Stimulated activated CD4-positive, alpha-beta T cell treated with anti-CD3 and anti-CD28 coated beads, Interleukin-12 subunit alpha, Interleukin-12 subunit beta, amount 100 ng/mL, for 48 hours (primary cell): ENCODE results near the gene TRAK2.
"Not testable (repeated sequence)": the region's sequence is repeated elsewhere in the genome, so short reads cannot be mapped to it uniquely, and the experiment has no call there.

Experiments
- DNase-seq, 3 donors: peaks; one replicate each; pipeline ENCODE4 v3.0.0-alpha.2; 2020; ENCODE audit warnings: low read depth in 2 of 3, low spot score in 1 of 3

The TRAK2 gene

GRCh38 chr2:201419057-201419635 lies 32.1 kb downstream of the TRAK2 start:
- no peak for DNase-seq

DNA sequence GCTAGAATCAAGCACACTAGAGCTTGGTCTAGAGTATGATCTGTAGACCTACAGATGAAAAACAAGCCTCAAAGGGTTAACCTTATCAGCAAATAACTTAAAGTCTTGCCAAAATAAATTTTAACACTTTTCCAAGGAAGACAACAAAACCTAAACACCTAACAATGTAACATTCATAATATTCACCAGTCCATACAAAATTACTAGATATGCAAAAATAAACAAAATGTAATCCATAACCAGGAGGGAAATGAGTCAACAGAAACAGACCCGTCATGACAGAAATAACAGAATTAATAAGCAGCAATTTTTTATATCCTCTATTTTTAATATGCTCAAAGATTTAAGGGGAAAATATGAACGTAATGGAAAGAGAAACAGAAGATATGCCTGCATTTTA lies 36.1 kb downstream of the TRAK2 start:
- no peak for DNase-seq

- DNase-seq = no peak
These were observed 36.9 kb downstream of the TRAK2 start for GRCh38 chr2:201414099-201415023.

GRCh38 chr2:201413552-201413951 lies 37.7 kb downstream of the TRAK2 start:
- no peak for DNase-seq

DNA sequence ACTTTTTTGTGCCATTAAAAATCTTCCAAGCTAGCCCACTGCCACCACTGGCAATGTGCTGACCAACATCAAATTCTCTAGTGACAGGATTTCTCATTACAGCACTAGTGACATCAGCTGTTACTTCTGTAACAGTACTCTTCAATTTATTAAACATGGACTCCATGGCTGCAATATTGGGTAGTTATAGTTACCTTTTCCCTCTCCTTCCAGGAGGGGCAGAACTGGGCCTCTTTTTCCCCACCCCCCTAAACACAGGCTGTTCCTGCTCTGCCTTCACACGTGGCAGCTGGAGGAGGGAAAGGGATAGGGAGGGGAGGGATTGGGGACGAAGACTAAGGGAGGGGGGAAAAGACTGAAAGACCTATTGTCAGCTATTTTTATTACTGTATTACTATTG lies 38.1 kb downstream of the TRAK2 start:
- no peak for DNase-seq

GRCh38 chr2:201411421-201411820 lies 39.8 kb downstream of the TRAK2 start:
- no peak for DNase-seq

DNA sequence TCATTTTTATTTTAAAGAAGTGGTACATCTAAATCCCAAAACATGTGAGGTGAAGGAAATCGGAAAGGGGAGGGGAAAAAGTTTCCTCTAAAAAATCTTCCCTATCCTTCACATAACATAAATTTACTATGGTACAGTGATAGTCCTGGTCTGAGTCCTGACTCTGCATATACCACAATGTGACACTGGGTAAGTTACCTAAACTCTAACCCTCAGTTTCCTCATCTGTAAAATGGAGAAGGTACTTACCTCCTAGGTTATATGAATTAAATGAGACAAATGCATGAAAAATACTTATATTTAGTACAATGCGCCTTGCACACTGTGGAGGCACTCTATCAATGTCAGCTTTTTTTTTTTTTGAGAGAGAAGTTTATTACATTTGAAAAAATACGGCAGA lies 42.3 kb downstream of the TRAK2 start:
- DNase-seq = no peak

- no peak for DNase-seq
These were observed 44.0 kb downstream of the TRAK2 start for GRCh38 chr2:201407265-201407664.

DNA sequence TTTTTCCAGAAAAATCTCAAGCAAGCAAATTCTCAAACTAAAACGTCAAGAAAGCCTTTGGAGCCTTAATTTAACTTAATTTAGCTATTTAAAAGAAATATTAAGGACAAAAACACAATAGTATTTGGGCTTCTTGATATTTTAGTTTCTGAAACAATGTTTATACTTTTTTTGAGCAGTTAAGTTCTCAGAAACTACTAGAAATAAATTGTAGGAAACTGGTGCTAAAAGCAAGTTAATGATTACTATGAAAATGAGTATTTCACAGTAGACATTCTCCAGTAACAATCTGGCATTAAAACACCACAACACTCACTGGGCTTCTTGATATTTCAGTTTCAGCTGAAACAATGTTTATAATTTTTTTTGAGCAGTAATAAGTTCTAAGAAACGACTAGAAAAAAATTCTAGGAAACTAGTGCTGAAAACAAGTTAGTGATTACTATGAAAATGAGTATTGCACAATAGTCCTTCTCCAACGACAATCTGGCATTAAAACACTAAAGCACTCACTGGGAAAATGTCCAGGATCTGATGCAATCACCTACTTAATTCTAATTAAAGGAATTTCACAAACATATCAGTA lies 45.1 kb downstream of the TRAK2 start:
- DNase-seq = no peak

- no peak for DNase-seq
These were observed 46.5 kb downstream of the TRAK2 start for GRCh38 chr2:201404699-201405280.

- no peak for DNase-seq
These were observed 47.4 kb downstream of the TRAK2 start for GRCh38 chr2:201403880-201404279.

GRCh38 chr2:201402651-201403562 lies 48.4 kb downstream of the TRAK2 start:
- DNase-seq = no peak

GRCh38 chr2:201401815-201402214 lies 49.4 kb downstream of the TRAK2 start:
- DNase-seq = no peak

GRCh38 chr2:201396595-201396994 lies 54.7 kb downstream of the TRAK2 start:
- DNase-seq = no peak

- no peak for DNase-seq
These were observed 68.1 kb downstream of the TRAK2 start for GRCh38 chr2:201383136-201383535.

DNA sequence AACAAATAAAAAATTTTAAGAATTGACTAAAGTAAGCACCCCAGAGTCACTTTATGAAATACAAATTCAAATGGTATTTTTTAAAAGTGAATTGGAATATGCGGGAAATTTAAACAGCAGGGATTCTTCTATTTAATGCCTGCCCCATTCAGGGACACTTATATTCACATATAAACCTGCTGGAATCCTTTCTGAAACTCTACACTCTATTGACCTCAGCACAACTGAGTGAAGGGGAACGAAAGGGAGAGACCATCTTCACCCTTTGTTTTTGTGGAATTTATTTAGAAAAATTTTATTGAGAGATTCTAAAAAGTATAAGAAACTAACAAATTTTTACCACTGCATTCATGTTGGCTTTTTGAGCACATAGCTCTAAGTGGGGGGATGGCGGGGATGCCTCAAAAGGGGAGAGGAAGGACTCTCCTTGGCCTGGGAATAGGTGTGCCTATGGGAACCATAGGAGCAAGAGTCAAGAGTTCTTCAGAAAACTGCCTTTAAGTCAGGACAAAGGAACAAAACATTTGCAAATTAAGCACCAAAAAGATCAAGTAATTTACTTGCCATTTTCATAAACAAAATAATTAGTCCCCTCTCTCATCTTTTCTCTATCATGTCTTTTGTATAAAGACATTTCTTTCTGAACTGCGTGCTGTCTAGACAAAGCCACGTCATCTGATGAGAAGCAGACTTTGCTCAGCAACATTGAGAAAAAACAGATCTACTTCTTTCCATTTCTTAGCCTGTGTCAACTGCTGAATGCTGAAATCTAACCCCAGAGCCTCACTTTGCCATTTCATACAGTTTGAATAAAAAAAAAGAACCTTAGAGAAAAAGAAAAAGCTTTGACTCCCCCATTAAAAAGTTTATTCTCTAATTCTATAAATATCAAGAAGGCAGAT lies 72.5 kb downstream of the TRAK2 start:
- no peak for DNase-seq

DNA sequence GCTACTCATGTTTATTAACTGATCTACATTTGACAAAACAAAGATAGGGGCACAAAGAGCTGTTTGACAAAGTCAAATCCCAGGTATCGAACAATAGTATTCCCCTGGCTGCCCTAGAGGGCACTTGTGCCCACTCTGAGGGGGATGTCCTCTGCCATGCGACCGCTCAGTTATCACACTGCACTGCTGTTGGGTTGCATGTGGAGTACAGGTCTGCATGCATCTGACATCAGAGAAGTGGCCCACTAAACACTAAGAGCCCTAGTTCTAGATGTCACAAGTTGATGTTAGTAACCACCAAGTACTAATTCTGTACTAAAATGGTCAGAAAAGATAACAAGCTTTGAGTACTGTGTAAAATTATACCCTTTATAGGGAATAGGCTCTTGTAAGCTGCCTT lies 74.0 kb downstream of the TRAK2 start:
- DNase-seq = no peak

DNA sequence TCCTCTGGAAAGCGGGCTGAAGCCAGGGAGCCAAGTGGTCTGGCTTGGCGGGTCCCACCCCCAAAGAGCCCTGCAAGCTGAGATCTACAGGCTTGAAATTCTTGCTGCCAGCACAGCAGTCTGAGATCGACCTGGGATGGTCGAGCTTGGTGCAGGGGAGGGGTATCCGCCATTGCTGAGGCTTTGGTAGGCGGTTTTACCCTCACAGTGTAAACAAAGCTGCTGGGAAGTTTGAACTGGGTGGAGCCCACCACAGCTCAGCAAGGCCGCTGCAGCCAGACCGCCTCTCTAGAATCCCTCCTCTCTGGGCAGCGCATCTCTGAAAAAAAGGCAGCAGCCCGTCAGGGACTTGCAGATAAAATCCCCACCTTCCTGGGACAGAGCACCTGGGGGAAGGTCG lies 81.5 kb downstream of the TRAK2 start:
- DNase-seq = no peak

DNA sequence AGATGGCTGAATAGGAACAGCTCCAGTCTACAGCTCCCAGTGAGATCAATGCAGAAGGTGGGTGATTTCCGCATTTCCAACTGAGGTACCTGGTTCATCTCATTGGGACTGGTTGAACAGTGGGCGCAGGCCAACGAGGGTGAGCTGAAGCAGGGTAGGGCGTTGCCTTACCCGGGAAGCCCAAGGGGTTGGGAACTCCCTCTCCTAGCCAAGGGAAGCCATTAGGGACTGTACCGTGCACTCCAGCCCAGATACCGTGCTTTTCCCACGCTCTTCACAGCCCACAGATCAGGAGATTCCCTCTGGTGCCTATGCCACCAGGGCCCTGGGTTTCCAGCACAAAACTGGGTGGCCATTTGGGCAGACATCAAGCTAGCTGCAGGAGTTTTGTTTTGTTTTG lies 81.9 kb downstream of the TRAK2 start:
- DNase-seq = not testable (repeated sequence)

GRCh38 chr2:201366146-201366545 lies 85.1 kb downstream of the TRAK2 start:
- no peak for DNase-seq
